Vagina (tissue), 2 donors: Measurements from ENCODE around the gene NUDCD3. TPM values are rescaled to one million over a fixed set of nuclear protein-coding genes. Genes with fewer than 3 reads are reported as not detected.

Experiments
- DNase-seq, 2 donors: peaks; one replicate each; pipeline ENCODE4 v3.0.0-alpha.2; 2017; ENCODE audit errors: extremely low spot score in 2 of 2
- H3K27ac ChIP-seq: fragments of 200-600 bp; sonication (generic); one replicate; pipeline ENCODE4 v1.5.1; 2019
- H3K27me3 ChIP-seq: fragments of 200-600 bp; sonication (generic); one replicate; pipeline ENCODE4 v1.5.1; 2019
- H3K36me3 ChIP-seq, 2 donors: fragments of 200-600 bp; sonication (generic); one replicate each; pipeline ENCODE4 v1.5.1; 2017 to 2019
- H3K4me1 ChIP-seq: fragments of 200-600 bp; sonication (generic); one replicate; pipeline ENCODE4 v1.5.1; 2019
- H3K4me3 ChIP-seq, 2 donors: fragments of 200-600 bp; sonication (generic); 1 replicate in 1 of 2; 2 replicates in 1 of 2; pipeline ENCODE4 v1.5.1; 2016 to 2019
- H3K9me3 ChIP-seq: fragments of 200-600 bp; sonication (generic); one replicate; pipeline ENCODE4 v1.5.1; 2019
- CTCF ChIP-seq, 3 experiments: fragments of 450-650 bp in 2 of 3; fragments of 200-600 bp in 1 of 3; sonication (generic) in 1 of 3; IDR thresholded peaks; one replicate each; pipeline ENCODE4 v1.5.1; 2017 to 2019; ENCODE audit warnings: antibody characterized with exemption in 3 of 3, mild to moderate bottlenecking in 2 of 3, moderate library complexity in 2 of 3
- POLR2A ChIP-seq, 2 donors: fragments of 450-650 bp; IDR thresholded peaks; one replicate each; pipeline ENCODE4 v1.6.1; 2017; ENCODE audit warnings: antibody characterized with exemption in 2 of 2, mild to moderate bottlenecking in 2 of 2, moderate library complexity in 2 of 2
- POLR2AphosphoS5 ChIP-seq, 2 donors: sonication (generic); formaldehyde crosslinking; IDR thresholded peaks; one replicate each; pipeline ENCODE4 v1.9.0; 2017; ENCODE audit warnings: antibody characterized with exemption in 2 of 2, mild to moderate bottlenecking in 2 of 2, low read depth in 1 of 2; ENCODE audit not compliant: insufficient read depth in 1 of 2
- intact Hi-C: fragments of 100-400 bp; cut with DNase I; formaldehyde crosslinking; loops from one replicate; pipeline ENCODE4 v1.15.1; 2023
- total RNA-seq: library from RNA; depleted of rRNA; stranded (reverse); fragments of >200 nt; gene quantifications from one replicate; pipeline ENCODE4 v1.2.3, GENCODE V29; 2016

NUDCD3 gene
- total RNA-seq, 1 donor from 2014 or later, result 48.6 TPM

GRCh38 chr7:44372560-44373417, 117.7 kb downstream of the NUDCD3 start:
- TF ChIP-seq POLR2A (IDR thresholded peaks at IDR 0.05) (no peak), POLR2AphosphoS5 (IDR thresholded peaks at IDR 0.05; ENCODE audit: insufficient read depth in 1 of 2, low read depth in 1 of 2) (no peak), CTCF (IDR thresholded peaks at IDR 0.05) (no peak)
- no peaks in the 10 kb centered on the region for H3K36me3 ChIP-seq
- no peaks in the 10 kb centered on the region for H3K4me1 ChIP-seq
- no peak overlapping the region for H3K27ac ChIP-seq
- no peaks in the 10 kb centered on the region for H3K9me3 ChIP-seq
- no peak for DNase-seq
- H3K4me3 ChIP-seq, result no peak overlapping the region
- peaks cover 4% of the 10 kb centered on the region for H3K27me3 ChIP-seq
- intact Hi-C loops, result no loop called here

DNA sequence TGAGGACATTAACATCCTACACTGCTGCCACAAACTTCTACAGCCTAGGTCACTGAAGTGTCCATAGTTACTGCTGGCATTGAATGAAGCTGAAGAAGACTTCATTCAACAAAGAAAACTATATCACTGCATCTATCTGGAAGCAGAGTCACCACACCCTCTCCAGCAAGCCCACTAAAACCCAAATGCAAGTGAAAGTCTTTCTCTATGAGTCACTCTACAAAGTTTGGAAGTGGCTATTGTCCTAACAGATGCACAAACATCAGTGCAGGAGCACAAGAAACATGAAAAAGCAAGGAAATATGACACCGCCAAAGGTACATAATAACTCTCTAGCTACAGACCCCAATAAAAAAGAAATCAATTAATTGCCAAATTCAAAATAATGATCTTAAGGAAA, 121.6 kb downstream of the NUDCD3 start:
- intact Hi-C loops, result no loop called here
- Histone ChIP-seq H3K27ac (no peak overlapping the region), H3K4me1 (no peaks in the 10 kb centered on the region), H3K4me3 (no peak overlapping the region), H3K36me3 (no peaks in the 10 kb centered on the region), H3K9me3 (no peaks in the 10 kb centered on the region), H3K27me3 (peaks cover 4% of the 10 kb centered on the region)
- TF ChIP-seq POLR2AphosphoS5 (IDR thresholded peaks at IDR 0.05; ENCODE audit: insufficient read depth in 1 of 2, low read depth in 1 of 2) (no peak), CTCF (IDR thresholded peaks at IDR 0.05) (no peak), POLR2A (IDR thresholded peaks at IDR 0.05) (no peak)
- no peak for DNase-seq

DNA sequence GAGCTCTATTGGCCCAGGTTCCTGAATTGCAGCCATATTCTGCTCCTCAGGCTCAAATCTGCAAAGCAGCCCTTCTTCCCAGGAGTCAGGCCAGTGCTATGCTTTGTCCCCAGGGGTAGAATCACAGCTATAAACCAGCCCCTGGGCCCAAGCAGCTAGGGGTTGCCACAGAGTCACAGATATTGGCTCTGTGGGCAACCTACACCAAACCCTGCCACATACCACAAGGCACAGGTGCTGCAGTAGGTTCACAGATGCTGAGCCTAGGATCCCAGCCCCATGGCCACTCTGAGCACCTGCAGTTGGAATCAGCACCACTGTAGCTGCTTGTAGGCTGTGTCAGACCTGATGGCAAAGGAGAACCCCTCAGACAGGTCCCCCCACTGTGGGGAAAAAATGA, 122.0 kb downstream of the NUDCD3 start:
- intact Hi-C loops, result no loop called here
- Histone ChIP-seq H3K27me3 (peaks cover 4% of the 10 kb centered on the region), H3K9me3 (no peaks in the 10 kb centered on the region), H3K27ac (no peak overlapping the region), H3K36me3 (no peaks in the 10 kb centered on the region), H3K4me3 (no peak overlapping the region), H3K4me1 (no peaks in the 10 kb centered on the region)
- DNase-seq, result no peak
- TF ChIP-seq POLR2AphosphoS5 (IDR thresholded peaks at IDR 0.05; ENCODE audit: insufficient read depth in 1 of 2, low read depth in 1 of 2) (no peak), CTCF (IDR thresholded peaks at IDR 0.05) (no peak), POLR2A (IDR thresholded peaks at IDR 0.05) (no peak)

DNA sequence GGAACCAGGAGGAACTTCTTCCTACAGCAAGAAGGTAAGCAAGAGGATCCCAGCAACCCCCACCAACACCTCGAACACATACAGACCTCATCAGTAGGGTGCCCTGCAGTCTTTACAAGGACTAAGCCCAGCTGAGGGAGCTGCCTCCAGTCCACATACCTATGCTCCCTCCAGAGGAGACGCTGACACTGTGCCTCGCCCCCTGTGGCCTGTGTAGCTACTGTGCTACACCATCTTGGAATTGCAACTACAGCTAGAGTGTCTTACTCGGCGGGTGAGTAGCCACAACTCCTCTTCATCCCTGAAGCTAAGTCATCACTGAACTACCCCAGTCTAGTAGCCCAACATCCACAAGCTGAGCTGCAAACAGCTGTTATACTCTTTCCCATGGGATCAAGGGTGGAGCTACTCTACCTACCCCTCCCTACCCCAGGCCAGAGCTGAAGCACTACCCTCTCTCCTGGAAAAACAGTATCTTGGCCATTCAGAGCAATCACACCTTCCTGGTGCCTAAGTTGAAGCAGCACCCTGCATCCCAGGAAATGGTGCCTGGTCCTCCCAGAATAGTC, 122.9 kb downstream of the NUDCD3 start:
- H3K27ac ChIP-seq, result no peak overlapping the region
- H3K4me1 ChIP-seq, result no peaks in the 10 kb centered on the region
- no peak overlapping the region for H3K4me3 ChIP-seq
- DNase-seq, result peak in 1 of 2 donors; percentile 64
- intact Hi-C loops, result no loop called here
- H3K27me3 ChIP-seq, result peaks cover 4% of the 10 kb centered on the region
- H3K9me3 ChIP-seq, result no peaks in the 10 kb centered on the region
- H3K36me3 ChIP-seq, result no peaks in the 10 kb centered on the region
- TF ChIP-seq POLR2AphosphoS5 (IDR thresholded peaks at IDR 0.05; ENCODE audit: insufficient read depth in 1 of 2, low read depth in 1 of 2) (no peak), POLR2A (IDR thresholded peaks at IDR 0.05) (no peak), CTCF (IDR thresholded peaks at IDR 0.05) (no peak)

DNA sequence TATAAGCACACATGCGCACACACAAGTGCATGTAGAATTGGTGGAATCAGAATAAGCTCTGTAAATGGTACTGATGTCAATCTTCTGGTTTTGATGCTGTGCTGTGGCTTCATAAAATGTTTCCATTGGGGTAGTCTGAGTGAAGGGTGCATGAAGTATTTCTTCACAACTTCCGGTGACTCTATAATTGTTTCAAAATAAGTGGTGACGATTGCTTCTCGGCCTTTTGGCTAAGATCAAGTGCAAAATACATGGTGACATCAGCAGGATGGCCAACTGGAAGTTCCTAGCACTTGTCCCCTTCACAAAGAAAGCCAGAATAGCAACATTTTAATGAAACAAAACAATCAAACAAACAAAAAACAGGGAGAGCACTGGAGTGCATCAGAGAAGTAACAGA, 123.5 kb downstream of the NUDCD3 start:
- H3K27ac ChIP-seq, result no peak overlapping the region

More for the DNA sequence above, 123.5 kb downstream of the NUDCD3 start:
- Histone ChIP-seq H3K27me3 (peaks cover 4% of the 10 kb centered on the region), H3K4me3 (no peak overlapping the region), H3K9me3 (no peaks in the 10 kb centered on the region), H3K36me3 (no peaks in the 10 kb centered on the region), H3K4me1 (no peaks in the 10 kb centered on the region)
- DNase-seq, result no peak
- intact Hi-C loops, result no loop called here
- TF ChIP-seq POLR2A (IDR thresholded peaks at IDR 0.05) (no peak), CTCF (IDR thresholded peaks at IDR 0.05) (no peak), POLR2AphosphoS5 (IDR thresholded peaks at IDR 0.05; ENCODE audit: insufficient read depth in 1 of 2, low read depth in 1 of 2) (no peak)
